Mesodermal cell (in vitro differentiated cells): ENCODE results near the gene FRMD8.

Source experiments
- H3K27ac ChIP-seq: 2 replicates; pipeline ENCODE4 v1.7.0; 2013; ENCODE audit warnings: mild to moderate bottlenecking, low read depth, low read length, moderate library complexity; ENCODE audit not compliant: severe bottlenecking
- H3K36me3 ChIP-seq: 2 replicates; pipeline ENCODE4 v1.7.1; 2013; ENCODE audit warnings: mild to moderate bottlenecking, low read length, moderate library complexity; ENCODE audit not compliant: control insufficient read depth, insufficient read depth
- H3K4me1 ChIP-seq: one replicate; pipeline ENCODE4 v1.7.1; 2013; ENCODE audit warnings: mild to moderate bottlenecking, low read length; ENCODE audit not compliant: insufficient read depth, control insufficient read depth, poor library complexity, severe bottlenecking
- H3K4me3 ChIP-seq: 2 replicates; pipeline ENCODE4 v1.7.0; 2013; ENCODE audit warnings: low read length, control low read depth, mild to moderate bottlenecking; ENCODE audit not compliant: insufficient read depth, poor library complexity, severe bottlenecking; ENCODE audit errors: extremely low read depth
- H3K9me3 ChIP-seq: 2 replicates; pipeline ENCODE4 v1.7.1; 2013; ENCODE audit warnings: mild to moderate bottlenecking, low read length, moderate library complexity; ENCODE audit not compliant: control insufficient read depth
- WGBS, 2 experiments: methylation state at CpG; one replicate each; pipeline ENCODE4 v1.1.5; 2013; ENCODE audit warnings: missing lambda C conversion rate in 2 of 2; ENCODE audit not compliant: insufficient coverage in 2 of 2; 5-methylcytosine and 5-hydroxymethylcytosine counted together

Gene FRMD8

DNA sequence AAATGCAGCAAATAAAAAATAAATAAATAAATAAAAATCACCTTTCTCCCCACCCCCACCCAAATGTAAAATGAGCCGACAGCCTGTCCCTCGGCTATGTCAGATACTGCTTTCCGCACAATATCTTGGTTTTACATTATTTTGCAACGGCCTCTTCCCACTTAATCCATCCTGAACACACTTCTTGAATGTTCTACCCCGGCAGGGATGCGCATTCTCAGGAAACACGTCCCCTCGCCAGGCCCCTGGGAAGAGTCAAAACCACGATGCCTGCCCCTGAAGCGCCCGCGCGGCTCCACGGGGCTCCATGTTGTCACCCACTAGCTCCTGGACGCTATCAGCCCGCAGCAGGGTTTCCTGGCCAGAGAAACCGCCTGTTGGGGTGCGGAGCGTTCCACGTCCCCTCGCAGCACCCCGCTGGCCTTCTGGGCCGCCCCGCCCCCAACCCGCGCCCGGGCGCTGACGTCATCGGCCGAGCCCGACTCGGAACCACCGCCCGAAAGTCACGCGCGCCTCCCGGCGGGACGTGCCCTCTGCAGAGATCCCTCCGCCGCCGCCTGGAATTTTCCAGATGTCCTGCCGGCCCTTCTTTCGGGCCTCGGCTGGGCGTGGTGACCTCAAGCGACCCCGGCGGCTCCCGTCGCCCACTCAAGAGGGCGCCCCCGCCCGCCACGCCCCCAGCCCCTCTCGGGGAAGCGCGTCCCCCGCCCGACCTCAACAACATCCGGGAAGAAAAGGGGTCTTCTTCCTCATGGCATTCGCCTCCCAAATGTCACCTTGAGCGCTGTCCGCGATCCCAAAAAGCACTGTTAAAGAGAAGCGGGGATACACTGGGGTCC is 35.6 kb downstream of the FRMD8 start:
- Histone ChIP-seq H3K36me3 (peaks cover 38% of the 10 kb centered on the region), H3K27ac (peak overlapping the region; percentile 99), H3K4me1 (peaks cover 48% of the 10 kb centered on the region), H3K4me3 (peak overlapping the region; percentile 93), H3K9me3 (no peaks in the 10 kb centered on the region)
- 4 to 6% methylated on average over 40 to 62 of the region's 68 CpGs for WGBS, 2 experiments

DNA sequence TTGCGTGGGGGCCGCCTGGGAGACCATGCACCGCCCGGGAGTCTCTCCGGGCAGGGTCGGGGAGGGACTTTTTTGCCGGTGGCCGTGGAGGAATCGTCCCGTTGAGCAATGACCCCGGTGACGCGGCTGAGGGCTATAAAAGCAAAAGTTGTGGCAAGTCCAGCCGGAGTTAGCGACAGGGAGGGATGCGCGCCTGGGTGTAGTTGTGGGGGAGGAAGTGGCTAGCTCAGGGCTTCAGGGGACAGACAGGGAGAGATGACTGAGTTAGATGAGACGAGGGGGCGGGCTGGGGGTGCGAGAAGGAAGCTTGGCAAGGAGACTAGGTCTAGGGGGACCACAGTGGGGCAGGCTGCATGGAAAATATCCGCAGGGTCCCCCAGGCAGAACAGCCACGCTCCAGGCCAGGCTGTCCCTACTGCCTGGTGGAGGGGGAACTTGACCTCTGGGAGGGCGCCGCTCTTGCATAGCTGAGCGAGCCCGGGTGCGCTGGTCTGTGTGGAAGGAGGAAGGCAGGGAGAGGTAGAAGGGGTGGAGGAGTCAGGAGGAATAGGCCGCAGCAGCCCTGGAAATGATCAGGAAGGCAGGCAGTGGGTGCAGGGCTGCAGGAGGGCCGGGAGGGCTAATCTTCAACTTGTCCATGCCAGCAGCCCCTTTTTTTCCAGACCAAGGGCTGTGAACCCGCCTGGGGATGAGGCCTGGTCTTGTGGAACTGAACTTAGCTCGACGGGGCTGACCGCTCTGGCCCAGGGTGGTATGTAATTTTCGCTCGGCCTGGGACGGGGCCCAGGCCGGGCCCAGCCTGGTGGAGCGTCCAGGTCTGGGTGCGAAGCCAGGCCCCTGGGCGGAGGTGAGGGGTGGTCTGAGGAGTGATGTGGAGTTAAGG is 36.4 kb downstream of the FRMD8 start, which contains the start of gene NEAT1:
Gene NEAT1, plus strand, starts transcription at position 166 of the 883 bp plus-strand sequence.
- Histone ChIP-seq H3K36me3 (peaks cover 46% of the 10 kb centered on the region), H3K4me3 (peak within 1 kb of the TSS; percentile 93), H3K9me3 (no peaks in the 10 kb centered on the region), H3K4me1 (peaks cover 45% of the 10 kb centered on the region), H3K27ac (peak within 1 kb of the TSS; percentile 99)
- 11 to 26% methylated on average over 25 to 37 of the region's 40 CpGs for WGBS, 2 experiments

DNA sequence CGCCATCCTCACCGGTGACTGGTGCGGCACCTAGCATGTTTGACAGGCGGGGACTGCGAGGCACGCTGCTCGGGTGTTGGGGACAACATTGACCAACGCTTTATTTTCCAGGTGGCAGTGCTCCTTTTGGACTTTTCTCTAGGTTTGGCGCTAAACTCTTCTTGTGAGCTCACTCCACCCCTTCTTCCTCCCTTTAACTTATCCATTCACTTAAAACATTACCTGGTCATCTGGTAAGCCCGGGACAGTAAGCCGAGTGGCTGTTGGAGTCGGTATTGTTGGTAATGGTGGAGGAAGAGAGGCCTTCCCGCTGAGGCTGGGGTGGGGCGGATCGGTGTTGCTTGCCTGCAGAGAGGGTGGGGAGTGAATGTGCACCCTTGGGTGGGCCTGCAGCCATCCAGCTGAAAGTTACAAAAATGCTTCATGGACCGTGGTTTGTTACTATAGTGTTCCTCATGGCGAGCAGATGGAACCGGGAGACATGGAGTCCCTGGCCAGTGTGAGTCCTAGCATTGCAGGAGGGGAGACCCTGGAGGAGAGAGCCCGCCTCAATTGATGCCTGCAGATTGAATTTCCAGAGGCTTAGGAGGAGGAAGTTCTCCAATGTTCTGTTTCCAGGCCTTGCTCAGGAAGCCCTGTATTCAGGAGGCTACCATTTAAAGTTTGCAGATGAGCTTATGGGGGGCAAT is 37.2 kb downstream of the FRMD8 start:
- WGBS, 2 experiments: 55 to 60% methylated on average over 13 to 17 of the region's 19 CpGs
- no peaks in the 10 kb centered on the region for H3K9me3 ChIP-seq
- H3K4me1 ChIP-seq: peaks cover 45% of the 10 kb centered on the region
- H3K36me3 ChIP-seq: peaks cover 54% of the 10 kb centered on the region
- peak overlapping the region; percentile 99 for H3K27ac ChIP-seq
- peak overlapping the region; percentile 93 for H3K4me3 ChIP-seq

DNA sequence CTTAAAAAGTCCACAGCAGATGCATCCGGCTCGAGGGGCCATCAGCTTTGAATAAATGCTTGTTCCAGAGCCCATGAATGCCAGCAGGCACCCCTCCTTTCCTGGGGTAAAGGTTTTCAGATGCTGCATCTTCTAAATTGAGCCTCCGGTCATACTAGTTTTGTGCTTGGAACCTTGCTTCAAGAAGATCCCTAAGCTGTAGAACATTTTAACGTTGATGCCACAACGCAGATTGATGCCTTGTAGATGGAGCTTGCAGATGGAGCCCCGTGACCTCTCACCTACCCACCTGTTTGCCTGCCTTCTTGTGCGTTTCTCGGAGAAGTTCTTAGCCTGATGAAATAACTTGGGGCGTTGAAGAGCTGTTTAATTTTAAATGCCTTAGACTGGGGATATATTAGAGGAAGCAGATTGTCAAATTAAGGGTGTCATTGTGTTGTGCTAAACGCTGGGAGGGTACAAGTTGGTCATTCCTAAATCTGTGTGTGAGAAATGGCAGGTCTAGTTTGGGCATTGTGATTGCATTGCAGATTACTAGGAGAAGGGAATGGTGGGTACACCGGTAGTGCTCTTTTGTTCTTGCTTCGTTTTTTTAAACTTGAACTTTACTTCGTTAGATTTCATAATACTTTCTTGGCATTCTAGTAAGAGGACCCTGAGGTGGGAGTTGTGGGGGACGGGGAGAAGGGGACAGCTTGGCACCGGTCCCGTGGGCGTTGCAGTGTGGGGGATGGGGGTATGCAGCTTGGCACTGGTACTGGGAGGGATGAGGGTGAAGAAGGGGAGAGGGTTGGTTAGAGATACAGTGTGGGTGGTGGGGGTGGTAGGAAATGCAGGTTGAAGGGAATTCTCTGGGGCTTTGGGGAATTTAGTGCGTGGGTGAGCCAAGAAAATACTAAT is 38.0 kb downstream of the FRMD8 start:
- peaks cover 40% of the 10 kb centered on the region for H3K4me1 ChIP-seq
- peak overlapping the region; percentile 99 for H3K27ac ChIP-seq
- peak overlapping the region; percentile 93 for H3K4me3 ChIP-seq
- no peaks in the 10 kb centered on the region for H3K9me3 ChIP-seq
- peaks cover 58% of the 10 kb centered on the region for H3K36me3 ChIP-seq
- 44 to 51% methylated on average over 10 to 15 of the region's 18 CpGs for WGBS, 2 experiments

DNA sequence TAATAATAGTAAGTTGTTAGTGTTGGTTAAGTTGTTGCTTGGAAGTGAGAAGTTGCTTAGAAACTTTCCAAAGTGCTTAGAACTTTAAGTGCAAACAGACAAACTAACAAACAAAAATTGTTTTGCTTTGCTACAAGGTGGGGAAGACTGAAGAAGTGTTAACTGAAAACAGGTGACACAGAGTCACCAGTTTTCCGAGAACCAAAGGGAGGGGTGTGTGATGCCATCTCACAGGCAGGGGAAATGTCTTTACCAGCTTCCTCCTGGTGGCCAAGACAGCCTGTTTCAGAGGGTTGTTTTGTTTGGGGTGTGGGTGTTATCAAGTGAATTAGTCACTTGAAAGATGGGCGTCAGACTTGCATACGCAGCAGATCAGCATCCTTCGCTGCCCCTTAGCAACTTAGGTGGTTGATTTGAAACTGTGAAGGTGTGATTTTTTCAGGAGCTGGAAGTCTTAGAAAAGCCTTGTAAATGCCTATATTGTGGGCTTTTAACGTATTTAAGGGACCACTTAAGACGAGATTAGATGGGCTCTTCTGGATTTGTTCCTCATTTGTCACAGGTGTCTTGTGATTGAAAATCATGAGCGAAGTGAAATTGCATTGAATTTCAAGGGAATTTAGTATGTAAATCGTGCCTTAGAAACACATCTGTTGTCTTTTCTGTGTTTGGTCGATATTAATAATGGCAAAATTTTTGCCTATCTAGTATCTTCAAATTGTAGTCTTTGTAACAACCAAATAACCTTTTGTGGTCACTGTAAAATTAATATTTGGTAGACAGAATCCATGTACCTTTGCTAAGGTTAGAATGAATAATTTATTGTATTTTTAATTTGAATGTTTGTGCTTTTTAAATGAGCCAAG is 38.9 kb downstream of the FRMD8 start:
- Histone ChIP-seq H3K27ac (peak overlapping the region; percentile 99), H3K4me3 (peak overlapping the region; percentile 93), H3K4me1 (peaks cover 35% of the 10 kb centered on the region)

DNA sequence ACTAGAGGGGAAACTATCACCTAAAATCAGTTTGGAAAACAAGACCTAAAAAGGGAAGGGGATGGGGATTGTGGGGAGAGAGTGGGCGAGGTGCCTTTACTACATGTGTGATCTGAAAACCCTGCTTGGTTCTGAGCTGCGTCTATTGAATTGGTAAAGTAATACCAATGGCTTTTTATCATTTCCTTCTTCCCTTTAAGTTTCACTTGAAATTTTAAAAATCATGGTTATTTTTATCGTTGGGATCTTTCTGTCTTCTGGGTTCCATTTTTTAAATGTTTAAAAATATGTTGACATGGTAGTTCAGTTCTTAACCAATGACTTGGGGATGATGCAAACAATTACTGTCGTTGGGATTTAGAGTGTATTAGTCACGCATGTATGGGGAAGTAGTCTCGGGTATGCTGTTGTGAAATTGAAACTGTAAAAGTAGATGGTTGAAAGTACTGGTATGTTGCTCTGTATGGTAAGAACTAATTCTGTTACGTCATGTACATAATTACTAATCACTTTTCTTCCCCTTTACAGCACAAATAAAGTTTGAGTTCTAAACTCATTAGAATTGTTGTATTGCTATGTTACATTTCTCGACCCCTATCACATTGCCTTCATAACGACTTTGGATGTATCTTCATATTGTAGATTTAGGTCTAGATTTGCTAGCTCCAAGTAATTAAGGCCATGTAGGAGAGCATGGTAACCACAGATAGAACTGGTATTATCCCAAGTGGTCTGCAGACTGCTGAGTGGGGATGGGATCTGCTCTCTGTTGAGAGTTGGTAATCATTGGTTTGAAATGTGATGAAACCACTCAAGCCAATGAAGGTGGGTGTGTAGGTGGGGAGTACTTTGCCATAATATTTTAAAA is 39.8 kb downstream of the FRMD8 start:
- Histone ChIP-seq H3K36me3 (peaks cover 71% of the 10 kb centered on the region), H3K9me3 (no peaks in the 10 kb centered on the region), H3K4me3 (peak overlapping the region; percentile 93), H3K27ac (peak overlapping the region; percentile 99), H3K4me1 (peaks cover 27% of the 10 kb centered on the region)
- WGBS, 2 experiments: 55 to 69% methylated on average over 2 of the region's 9 CpGs

More for the DNA sequence above, 38.9 kb downstream of the FRMD8 start:
- 37 to 40% methylated on average over 8 of the region's 9 CpGs for WGBS, 2 experiments
- Histone ChIP-seq H3K9me3 (no peaks in the 10 kb centered on the region), H3K36me3 (peaks cover 65% of the 10 kb centered on the region)

DNA sequence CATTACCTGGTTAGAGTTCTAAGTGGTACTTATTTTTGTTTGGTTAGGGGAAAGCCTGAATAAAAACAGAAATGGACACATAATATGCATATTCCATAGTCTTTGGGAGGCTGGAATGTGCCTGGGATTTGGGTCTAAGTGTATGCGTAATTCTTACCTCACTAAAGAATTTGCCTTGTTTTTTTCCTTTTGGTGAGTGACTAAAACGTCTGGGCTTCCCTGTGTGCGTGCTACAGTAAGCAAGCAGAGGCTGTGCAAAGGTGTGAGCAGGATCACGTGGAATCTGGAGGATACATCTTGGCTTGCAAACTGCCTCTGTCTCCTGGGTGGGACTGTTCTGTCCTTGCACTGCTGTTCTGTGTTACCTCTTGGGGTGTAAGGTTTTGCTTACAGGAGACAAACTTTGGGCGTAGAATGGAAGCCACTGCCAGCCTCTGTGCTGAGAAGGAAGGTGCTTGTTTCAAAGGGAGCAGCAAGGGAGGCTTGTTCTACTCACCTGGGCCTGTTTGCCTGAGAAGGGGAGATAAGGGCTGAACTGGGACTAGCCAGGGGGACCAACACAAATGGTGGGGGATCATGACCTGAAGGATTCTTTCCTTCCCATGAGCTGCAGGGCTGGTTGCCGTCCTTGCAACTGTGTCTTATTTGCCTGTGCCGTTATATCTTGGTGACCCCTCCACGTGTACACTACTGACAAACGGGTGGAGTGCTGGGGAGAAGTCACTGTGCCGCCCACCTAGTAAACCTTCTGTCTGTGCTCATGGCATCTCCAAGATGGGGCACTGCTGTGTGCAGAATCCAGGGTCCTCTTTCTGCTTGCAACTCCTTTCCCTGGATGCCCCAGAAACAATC is 40.6 kb downstream of the FRMD8 start:
- no peaks in the 10 kb centered on the region for H3K9me3 ChIP-seq
- H3K27ac ChIP-seq: peak overlapping the region; percentile 99
- H3K4me1 ChIP-seq: peaks cover 19% of the 10 kb centered on the region
- H3K4me3 ChIP-seq: peak overlapping the region; percentile 93
- 77 to 80% methylated on average over 9 of the region's 10 CpGs for WGBS, 2 experiments
- peaks cover 77% of the 10 kb centered on the region for H3K36me3 ChIP-seq
